H9 (cell line): ENCODE data around the gene SHPK. TPM values are rescaled to one million over a fixed set of nuclear protein-coding genes. Genes with fewer than 3 reads are reported as not detected.

ENCODE experiments used
- DNase-seq: peaks from one replicate; pipeline ENCODE4 v3.0.0-alpha.2; 2017
- H2AFZ ChIP-seq: one replicate; pipeline ENCODE4 v1.6.1; 2013; ENCODE audit warnings: mild to moderate bottlenecking, low read length, control low read depth, moderate library complexity
- H2AK5ac ChIP-seq: 2 replicates; pipeline ENCODE4 v1.6.1; 2013; ENCODE audit warnings: low read length, control low read depth, mixed read lengths; ENCODE audit not compliant: insufficient read length
- H2BK120ac ChIP-seq: one replicate; pipeline ENCODE4 v1.6.1; 2013; ENCODE audit warnings: low read depth, mild to moderate bottlenecking, low read length, control low read depth, inconsistent platforms; ENCODE audit not compliant: poor library complexity, severe bottlenecking
- H2BK12ac ChIP-seq: 2 replicates; pipeline ENCODE4 v1.6.1; 2013; ENCODE audit warnings: low read length, control low read depth, mixed read lengths, low read depth; ENCODE audit not compliant: insufficient read length
- H2BK15ac ChIP-seq: 2 replicates; pipeline ENCODE4 v1.6.1; 2013; ENCODE audit warnings: low read depth, low read length, control low read depth
- H2BK20ac ChIP-seq: one replicate; pipeline ENCODE4 v1.6.1; 2013; ENCODE audit warnings: low read depth, mild to moderate bottlenecking, low read length, control low read depth, inconsistent platforms; ENCODE audit not compliant: poor library complexity, severe bottlenecking
- H2BK5ac ChIP-seq: 2 replicates; pipeline ENCODE4 v1.6.1; 2013; ENCODE audit warnings: low read length, control low read depth, mixed read lengths; ENCODE audit not compliant: insufficient read length
- H3K14ac ChIP-seq: 2 replicates; pipeline ENCODE4 v1.6.1; 2013; ENCODE audit warnings: low read length, control low read depth; ENCODE audit not compliant: insufficient read depth
- H3K18ac ChIP-seq: 2 replicates; pipeline ENCODE4 v1.6.1; 2013; ENCODE audit warnings: low read depth, mild to moderate bottlenecking, mixed read lengths, low read length, control low read depth; ENCODE audit not compliant: insufficient read length
- H3K23ac ChIP-seq: 2 replicates; pipeline ENCODE4 v1.6.1; 2013; ENCODE audit warnings: low read length, control low read depth, mixed read lengths, low read depth; ENCODE audit not compliant: insufficient read length
- H3K23me2 ChIP-seq: 2 replicates; pipeline ENCODE4 v1.6.1; 2013; ENCODE audit warnings: low read depth, mild to moderate bottlenecking, mixed read lengths, low read length, control low read depth; ENCODE audit not compliant: insufficient read length, poor library complexity, severe bottlenecking
- H3K27ac ChIP-seq: 2 replicates; pipeline ENCODE4 v1.5.1; 2013; ENCODE audit warnings: low read length, control low read depth, mixed read lengths, low read depth; ENCODE audit not compliant: insufficient read length
- H3K27me3 ChIP-seq: 2 replicates; pipeline ENCODE4 v1.6.1; 2013; ENCODE audit warnings: low read length, control low read depth, inconsistent platforms; ENCODE audit not compliant: insufficient read depth
- H3K4ac ChIP-seq: 2 replicates; pipeline ENCODE4 v1.6.1; 2013; ENCODE audit warnings: low read depth, mild to moderate bottlenecking, control low read depth, inconsistent platforms, low read length, moderate library complexity
- H3K4me1 ChIP-seq: 2 replicates; pipeline ENCODE4 v1.6.1; 2013; ENCODE audit warnings: low read length, control low read depth, inconsistent platforms; ENCODE audit not compliant: insufficient read depth
- H3K4me2 ChIP-seq: 2 replicates; pipeline ENCODE4 v1.6.1; 2013; ENCODE audit warnings: low read length, control low read depth, mixed read lengths; ENCODE audit not compliant: insufficient read length, insufficient read depth
- H3K56ac ChIP-seq: 2 replicates; pipeline ENCODE4 v1.6.1; 2013; ENCODE audit warnings: low read depth, mild to moderate bottlenecking, mixed read lengths, low read length, control low read depth; ENCODE audit not compliant: insufficient read length
- H3K79me1 ChIP-seq: 2 replicates; pipeline ENCODE4 v1.6.1; 2013; ENCODE audit warnings: low read depth, mild to moderate bottlenecking, moderate library complexity, low read length, control low read depth, inconsistent platforms; ENCODE audit not compliant: insufficient read depth, poor library complexity, severe bottlenecking
- H3K79me2 ChIP-seq: 2 replicates; pipeline ENCODE4 v1.6.1; 2013; ENCODE audit warnings: low read length, control low read depth, inconsistent platforms; ENCODE audit not compliant: insufficient read depth
- H3K9ac ChIP-seq: 2 replicates; pipeline ENCODE4 v1.6.1; 2013; ENCODE audit warnings: low read length, control low read depth, mixed read lengths; ENCODE audit not compliant: insufficient read length; ENCODE audit errors: extremely low read depth
- H3K9me3 ChIP-seq: one replicate; pipeline ENCODE4 v1.6.1; 2013; ENCODE audit warnings: low read depth, low read length, inconsistent platforms; ENCODE audit not compliant: control insufficient read depth
- H3T11ph ChIP-seq: one replicate; pipeline ENCODE4 v1.6.1; 2013; ENCODE audit warnings: mild to moderate bottlenecking, low read length, control low read depth, inconsistent platforms
- H4K20me1 ChIP-seq: one replicate; pipeline ENCODE4 v1.6.1; 2013; ENCODE audit not compliant: control insufficient read depth, insufficient read length, insufficient read depth
- H4K5ac ChIP-seq: 2 replicates; pipeline ENCODE4 v1.6.1; 2013; ENCODE audit warnings: low read depth, mild to moderate bottlenecking, mixed read lengths, low read length, control low read depth; ENCODE audit not compliant: insufficient read length
- H4K8ac ChIP-seq: replicated peaks from 2 replicates; pipeline ENCODE4 v1.6.1; 2013; ENCODE audit warnings: low read length, control low read depth, mixed read lengths, low read depth; ENCODE audit not compliant: insufficient read length
- H4K91ac ChIP-seq: 2 replicates; pipeline ENCODE4 v1.6.1; 2013; ENCODE audit warnings: low read depth, mild to moderate bottlenecking, moderate library complexity, mixed read lengths, low read length, control low read depth; ENCODE audit not compliant: insufficient read length
- H3K27ac Mint-ChIP-seq, 3 experiments: 2 replicates in 2 of 3; 3 replicates in 1 of 3; pipeline ENCODE4 v1.8.0; 2020 to 2021; ENCODE audit warnings: mixed read lengths in 3 of 3, mild to moderate bottlenecking in 1 of 3, moderate library complexity in 1 of 3
- H3K27me3 Mint-ChIP-seq: 2 replicates; pipeline ENCODE4 v1.8.0; 2021; ENCODE audit warnings: low read depth, mild to moderate bottlenecking, moderate library complexity, mixed read lengths
- H3K36me3 Mint-ChIP-seq, 3 experiments: 2 replicates in 2 of 3; 3 replicates in 1 of 3; pipeline ENCODE4 v1.8.0; 2020 to 2021; ENCODE audit warnings: low read depth in 3 of 3, mixed read lengths in 3 of 3; ENCODE audit not compliant: insufficient read depth in 1 of 3
- H3K4me1 Mint-ChIP-seq, 2 experiments: 2 replicates each; pipeline ENCODE4 v1.8.0; 2020; ENCODE audit warnings: mixed read lengths in 2 of 2
- H3K4me3 Mint-ChIP-seq, 2 experiments: 2 replicates in 1 of 2; 3 replicates in 1 of 2; pipeline ENCODE4 v1.8.0; 2020 to 2021; ENCODE audit warnings: mild to moderate bottlenecking in 2 of 2, mixed read lengths in 2 of 2, moderate library complexity in 1 of 2
- H3K9me3 Mint-ChIP-seq, 2 experiments: 2 replicates in 1 of 2; 3 replicates in 1 of 2; pipeline ENCODE4 v1.8.0; 2020; ENCODE audit warnings: mild to moderate bottlenecking in 2 of 2, mixed read lengths in 2 of 2, moderate library complexity in 1 of 2
- CTCF ChIP-seq: fragments of 200-600 bp; sonication (generic); conservative IDR thresholded peaks from 3 replicates; pipeline ENCODE4 v1.8.0; 2021; ENCODE audit warnings: antibody characterized with exemption, mild to moderate bottlenecking
- WGBS: extraction: QIAGEN DNeasy Blood & Tissue Kit; methylation state at CpG from one replicate; pipeline ENCODE4 v1.1.7; 2013; ENCODE audit warnings: missing lambda C conversion rate, low lambda C conversion rate, mixed read lengths; ENCODE audit not compliant: insufficient read length; ENCODE audit errors: extremely low coverage; 5-methylcytosine and 5-hydroxymethylcytosine counted together
- total RNA-seq: library from RNA; stranded (reverse); gene quantifications from 2 replicates; pipeline ENCODE4 v1.2.1, GENCODE V29; 2021

The SHPK gene
- total RNA-seq, 1 experiment from 2014 or later = 27.0 TPM

GRCh38 chr17:3641014-3641413, 5.0 kb upstream of the SHPK start:
- WGBS = no CpG with 5 or more reads among the region's 3 CpGs
- Histone ChIP-seq H2BK20ac (no peak overlapping the region), H3K79me1 (no peaks in the 10 kb centered on the region), H2AK5ac (no peak overlapping the region), H4K20me1 (no peaks in the 10 kb centered on the region), H3K18ac (no peak overlapping the region), H3K14ac (no peak overlapping the region), H3K9ac (no peak overlapping the region), H4K8ac (no peak overlapping the region), H3K4me2 (no peak overlapping the region), H2AFZ (no peak overlapping the region), H3K4ac (no peak overlapping the region), H3K27ac (no peak overlapping the region), H3K23me2 (peaks cover 8% of the 10 kb centered on the region), H2BK5ac (no peak overlapping the region), H3K56ac (no peak overlapping the region), H2BK15ac (no peak overlapping the region), H4K91ac (no peak overlapping the region), H3K27me3 (no peaks in the 10 kb centered on the region), H3K4me1 (no peaks in the 10 kb centered on the region; the same call in 1 of the 2 replicates), H3K79me2 (no peaks in the 10 kb centered on the region), H3K9me3 (no peaks in the 10 kb centered on the region), H2BK12ac (no peak overlapping the region), H2BK120ac (no peak overlapping the region), H3K23ac (no peak overlapping the region), H3T11ph (no peak overlapping the region), H4K5ac (no peak overlapping the region)
- H3K4me3 Mint-ChIP-seq = no peak overlapping the region
- H3K4me1 Mint-ChIP-seq = peaks cover 20 to 22% of the 10 kb centered on the region in 2 experiments
- H3K9me3 Mint-ChIP-seq = no peaks in the 10 kb centered on the region
- no peaks in the 10 kb centered on the region for H3K27me3 Mint-ChIP-seq
- DNase-seq = no peak
- peaks cover 3 to 28% (median 23%) of the 10 kb centered on the region in 3 experiments; a peak in 6 of 7 replicates for H3K36me3 Mint-ChIP-seq
- no peak for TF ChIP-seq CTCF
- peak overlapping the region in 2 of 3 experiments; percentile 67 to 79; a peak in 4 of 7 replicates for H3K27ac Mint-ChIP-seq
